ENCODE data around the gene IDH2.
"Not testable (repeated sequence)": the region's sequence is repeated elsewhere in the genome, so short reads cannot be mapped to it uniquely, and the experiment has no call there.

Gene IDH2

GRCh38 chr15:90115783-90116182, 13.5 kb upstream of the IDH2 start:
- in situ Hi-C loops (cut with HindIII; ENCODE audit: low sequenced_read_pairs) = no loop called here
- DNase-seq (ENCODE audit: low read depth) = no peak
- TF ChIP-seq, protein P1, sequence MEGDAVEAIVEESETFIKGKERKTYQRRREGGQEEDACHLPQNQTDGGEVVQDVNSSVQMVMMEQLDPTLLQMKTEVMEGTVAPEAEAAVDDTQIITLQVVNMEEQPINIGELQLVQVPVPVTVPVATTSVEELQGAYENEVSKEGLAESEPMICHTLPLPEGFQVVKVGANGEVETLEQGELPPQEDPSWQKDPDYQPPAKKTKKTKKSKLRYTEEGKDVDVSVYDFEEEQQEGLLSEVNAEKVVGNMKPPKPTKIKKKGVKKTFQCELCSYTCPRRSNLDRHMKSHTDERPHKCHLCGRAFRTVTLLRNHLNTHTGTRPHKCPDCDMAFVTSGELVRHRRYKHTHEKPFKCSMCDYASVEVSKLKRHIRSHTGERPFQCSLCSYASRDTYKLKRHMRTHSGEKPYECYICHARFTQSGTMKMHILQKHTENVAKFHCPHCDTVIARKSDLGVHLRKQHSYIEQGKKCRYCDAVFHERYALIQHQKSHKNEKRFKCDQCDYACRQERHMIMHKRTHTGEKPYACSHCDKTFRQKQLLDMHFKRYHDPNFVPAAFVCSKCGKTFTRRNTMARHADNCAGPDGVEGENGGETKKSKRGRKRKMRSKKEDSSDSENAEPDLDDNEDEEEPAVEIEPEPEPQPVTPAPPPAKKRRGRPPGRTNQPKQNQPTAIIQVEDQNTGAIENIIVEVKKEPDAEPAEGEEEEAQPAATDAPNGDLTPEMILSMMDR (IDR thresholded peaks at IDR 0.05; ENCODE audit: low read depth, low read length, missing control alignments) = no peak
- no peak overlapping the region for H3K4me3 ChIP-seq (ENCODE audit: low read depth, low read length)

DNA sequence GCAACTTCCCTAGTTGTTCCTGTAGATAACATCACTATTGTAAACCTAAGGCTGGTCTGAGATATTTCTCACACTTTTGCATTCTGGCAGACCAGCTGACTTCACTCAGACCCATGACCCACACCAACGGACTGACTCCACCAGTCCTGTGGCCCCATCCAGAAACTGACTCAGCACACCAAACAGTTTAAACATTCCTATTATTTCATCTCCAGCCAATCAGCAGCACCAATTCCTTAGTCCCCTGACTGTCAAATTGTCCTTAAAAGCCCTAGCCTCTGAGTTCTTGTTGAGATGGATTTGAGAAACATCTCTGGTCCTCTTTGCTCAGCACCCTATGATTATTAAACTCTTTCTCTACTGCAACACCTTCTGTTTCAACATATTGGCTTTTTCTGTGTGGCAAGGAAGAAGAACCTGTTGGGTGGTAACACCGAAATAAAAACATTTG, 12.2 kb upstream of the IDH2 start:
- H3K4me3 ChIP-seq (ENCODE audit: low read depth, low read length) = no peak overlapping the region
- no peak for DNase-seq (ENCODE audit: low read depth)
- in situ Hi-C loops (cut with HindIII; ENCODE audit: low sequenced_read_pairs) = no loop called here
- TF ChIP-seq, protein P1 (IDR thresholded peaks at IDR 0.05; ENCODE audit: low read depth, low read length, missing control alignments) = no peak

DNA sequence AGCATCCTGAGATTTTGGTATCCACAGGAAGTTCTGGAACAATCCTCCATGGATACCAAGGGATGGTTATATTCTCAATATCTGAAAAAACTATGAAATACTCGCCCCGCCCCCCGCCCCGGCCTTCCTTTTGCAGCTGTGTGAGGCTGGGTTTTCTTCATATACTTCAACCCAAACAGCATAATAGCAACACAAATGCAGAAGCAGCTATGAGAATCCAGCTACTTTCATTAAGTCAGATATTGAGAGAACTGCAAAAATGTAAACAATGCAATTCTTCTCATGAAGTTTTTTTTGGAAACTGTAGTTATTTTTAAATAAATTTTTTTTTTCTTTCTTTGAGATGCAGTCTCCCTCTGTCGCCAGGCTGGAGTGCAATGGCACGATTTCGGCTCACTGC, 10.9 kb upstream of the IDH2 start:
- no peak overlapping the region for H3K4me3 ChIP-seq (ENCODE audit: low read depth, low read length)
- TF ChIP-seq, protein P1 (IDR thresholded peaks at IDR 0.05; ENCODE audit: low read depth, low read length, missing control alignments) = no peak
- in situ Hi-C loops (cut with HindIII; ENCODE audit: low sequenced_read_pairs) = no loop called here
- no peak for DNase-seq (ENCODE audit: low read depth)

DNA sequence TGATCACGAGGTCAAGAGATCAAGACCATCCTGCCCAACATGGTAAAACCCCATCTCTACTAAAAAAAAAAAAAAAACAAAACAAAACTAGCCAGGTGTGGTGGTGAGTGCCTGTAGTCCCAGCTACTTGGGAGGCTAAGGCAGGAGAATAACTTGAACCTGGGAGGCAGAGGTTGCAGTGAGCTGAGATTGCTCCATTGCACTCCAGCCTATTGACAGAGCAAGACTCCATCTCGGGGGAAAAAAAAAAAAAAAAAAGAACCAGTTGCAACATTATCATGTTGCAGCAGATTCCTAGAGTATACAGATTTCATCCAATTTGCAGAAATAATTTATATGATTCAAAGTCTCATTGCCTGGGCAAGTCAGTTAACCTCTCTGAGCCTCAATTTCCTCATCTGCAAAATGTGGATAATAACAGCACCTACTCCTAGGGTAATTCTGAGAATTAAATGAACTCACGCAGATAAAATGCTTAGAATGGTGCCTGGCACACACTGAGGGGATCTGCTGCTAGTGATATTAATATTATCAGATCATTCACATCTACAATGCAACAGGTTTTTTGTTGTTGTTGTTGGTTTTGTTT, 7.0 kb upstream of the IDH2 start:
- in situ Hi-C loops (cut with HindIII; ENCODE audit: low sequenced_read_pairs); DNase-seq (ENCODE audit: low read depth); H3K4me3 ChIP-seq (ENCODE audit: low read depth, low read length): not testable (repeated sequence)

DNA sequence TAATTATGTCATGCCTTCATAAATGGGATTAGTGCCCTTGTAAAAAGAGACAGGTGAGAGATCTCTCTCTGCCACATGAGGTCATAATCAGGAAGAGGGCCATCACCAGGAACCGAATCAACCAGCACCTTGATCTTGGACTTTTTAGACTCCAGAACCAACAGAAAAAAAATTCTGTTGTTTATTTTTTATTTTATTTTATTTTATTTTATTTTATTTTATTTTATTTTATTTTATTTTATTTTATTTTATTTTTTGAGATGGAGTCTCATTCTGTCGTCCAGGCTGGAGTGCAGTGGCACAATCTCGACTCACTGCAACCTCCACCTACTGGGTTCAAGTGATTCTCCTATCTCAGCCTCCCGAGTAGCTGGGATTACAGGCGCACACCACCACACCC, 5.8 kb upstream of the IDH2 start:
- H3K4me3 ChIP-seq (ENCODE audit: low read depth, low read length); in situ Hi-C loops (cut with HindIII; ENCODE audit: low sequenced_read_pairs); DNase-seq (ENCODE audit: low read depth): not testable (repeated sequence)

DNA sequence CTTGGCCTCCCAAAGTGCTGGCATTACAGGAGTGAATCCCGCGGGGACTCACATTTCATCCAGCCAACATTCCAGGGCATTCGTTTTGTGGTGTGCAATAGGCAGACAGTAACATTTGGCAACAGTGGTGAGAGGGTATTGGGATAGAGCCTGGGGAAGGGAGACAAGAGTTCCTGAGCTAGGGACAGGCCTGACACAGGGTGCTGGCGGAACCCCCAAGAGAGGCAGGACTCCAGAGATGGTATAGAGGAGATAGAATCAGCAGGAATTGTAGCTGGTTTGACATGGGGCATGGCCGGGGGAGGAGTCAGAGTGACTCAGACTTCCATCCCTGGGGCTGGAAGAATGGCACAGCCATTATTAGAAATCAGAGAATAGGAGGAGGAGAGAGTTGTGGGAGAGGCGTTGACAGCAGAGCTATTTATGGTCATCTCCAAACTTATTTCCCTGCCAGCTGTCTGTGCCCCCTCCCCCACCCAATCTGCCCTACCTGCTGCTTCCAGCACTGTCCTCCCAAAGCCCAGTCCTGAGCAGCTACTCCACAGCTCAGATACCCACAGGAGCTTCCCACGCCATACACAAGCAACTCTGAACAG, 4.4 kb upstream of the IDH2 start:
- TF ChIP-seq, protein P1 (IDR thresholded peaks at IDR 0.05; ENCODE audit: low read depth, low read length, missing control alignments) = no peak
- DNase-seq (ENCODE audit: low read depth) = no peak
- in situ Hi-C loops (cut with HindIII; ENCODE audit: low sequenced_read_pairs) = no loop called here
- H3K4me3 ChIP-seq (ENCODE audit: low read depth, low read length) = no peak overlapping the region

DNA sequence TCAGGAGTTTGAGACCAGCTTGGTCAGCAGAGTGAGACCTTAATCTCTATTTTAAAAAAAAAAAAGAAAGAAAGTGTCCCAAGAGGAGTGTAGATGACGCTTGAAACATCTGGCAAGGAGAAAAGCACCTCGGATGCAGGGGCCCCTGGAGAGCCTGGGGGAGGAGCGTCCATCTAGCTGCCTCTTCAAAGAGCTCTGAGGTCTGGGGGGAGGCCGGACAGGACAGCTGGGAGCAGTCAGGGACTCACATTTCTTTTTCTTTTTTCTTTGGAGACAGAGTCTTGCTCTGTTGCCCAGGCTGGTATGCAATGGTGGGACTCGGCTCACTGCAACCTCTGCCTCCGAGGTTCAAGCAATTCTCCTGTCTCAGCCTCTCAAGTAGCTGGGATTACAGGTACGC, 3.3 kb upstream of the IDH2 start:
- TF ChIP-seq, protein P1 (IDR thresholded peaks at IDR 0.05; ENCODE audit: low read depth, low read length, missing control alignments) = no peak
- in situ Hi-C loops (cut with HindIII; ENCODE audit: low sequenced_read_pairs) = no loop called here
- no peak for DNase-seq (ENCODE audit: low read depth)
- H3K4me3 ChIP-seq (ENCODE audit: low read depth, low read length) = no peak overlapping the region
